NB4 (cell line): ENCODE data around the gene HHIPL2.

Experiments
- MYC ChIP-seq: IDR thresholded peaks from 2 replicates; pipeline ENCODE4 v1.6.1; 2011; ENCODE audit warnings: low read depth, low read length
- POLR2A ChIP-seq: IDR thresholded peaks from 2 replicates; pipeline ENCODE4 v1.6.1; 2011; ENCODE audit warnings: mild to moderate bottlenecking; ENCODE audit not compliant: insufficient read length; ENCODE audit errors: extremely low read depth
- TF ChIP-seq, protein P1 (sequence below): IDR thresholded peaks from one replicate; pipeline ENCODE4 v1.5.1; 2012; ENCODE audit warnings: low read depth, low read length
- TF ChIP-seq, protein P2 (sequence below): IDR thresholded peaks from 2 replicates; pipeline ENCODE4 v1.6.1; 2011; ENCODE audit warnings: low read depth, low read length

DNA sequence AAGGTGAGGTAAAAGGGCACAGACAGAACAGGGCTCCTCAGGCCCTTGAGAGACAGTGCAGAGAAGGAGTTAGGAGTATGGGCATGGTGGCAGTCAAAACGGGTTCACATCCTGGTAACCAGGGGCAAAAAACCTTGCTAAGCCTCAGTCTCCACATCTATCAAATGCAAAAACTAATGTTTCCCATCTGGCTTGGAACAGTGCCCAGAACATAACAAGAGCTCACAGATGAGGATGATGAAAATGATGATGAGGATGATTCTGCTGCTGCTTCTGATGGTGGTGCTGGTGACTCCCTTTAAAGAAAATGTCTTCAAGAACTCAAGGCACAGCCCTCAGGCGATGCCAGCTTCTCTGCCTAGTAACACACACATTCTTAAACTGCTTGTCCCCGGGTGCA is 24.1 kb downstream of the HHIPL2 start:
- TF ChIP-seq POLR2A (no peak), MYC (no peak)
- TF ChIP-seq, protein P1, sequence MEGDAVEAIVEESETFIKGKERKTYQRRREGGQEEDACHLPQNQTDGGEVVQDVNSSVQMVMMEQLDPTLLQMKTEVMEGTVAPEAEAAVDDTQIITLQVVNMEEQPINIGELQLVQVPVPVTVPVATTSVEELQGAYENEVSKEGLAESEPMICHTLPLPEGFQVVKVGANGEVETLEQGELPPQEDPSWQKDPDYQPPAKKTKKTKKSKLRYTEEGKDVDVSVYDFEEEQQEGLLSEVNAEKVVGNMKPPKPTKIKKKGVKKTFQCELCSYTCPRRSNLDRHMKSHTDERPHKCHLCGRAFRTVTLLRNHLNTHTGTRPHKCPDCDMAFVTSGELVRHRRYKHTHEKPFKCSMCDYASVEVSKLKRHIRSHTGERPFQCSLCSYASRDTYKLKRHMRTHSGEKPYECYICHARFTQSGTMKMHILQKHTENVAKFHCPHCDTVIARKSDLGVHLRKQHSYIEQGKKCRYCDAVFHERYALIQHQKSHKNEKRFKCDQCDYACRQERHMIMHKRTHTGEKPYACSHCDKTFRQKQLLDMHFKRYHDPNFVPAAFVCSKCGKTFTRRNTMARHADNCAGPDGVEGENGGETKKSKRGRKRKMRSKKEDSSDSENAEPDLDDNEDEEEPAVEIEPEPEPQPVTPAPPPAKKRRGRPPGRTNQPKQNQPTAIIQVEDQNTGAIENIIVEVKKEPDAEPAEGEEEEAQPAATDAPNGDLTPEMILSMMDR, result no peak
- TF ChIP-seq, protein P2, sequence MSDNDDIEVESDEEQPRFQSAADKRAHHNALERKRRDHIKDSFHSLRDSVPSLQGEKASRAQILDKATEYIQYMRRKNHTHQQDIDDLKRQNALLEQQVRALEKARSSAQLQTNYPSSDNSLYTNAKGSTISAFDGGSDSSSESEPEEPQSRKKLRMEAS, result no peak
